ENCODE results near the gene TBKBP1. TPM values are rescaled to one million over a fixed set of nuclear protein-coding genes. Genes with fewer than 3 reads are reported as not detected.

The TBKBP1 gene, protein sequence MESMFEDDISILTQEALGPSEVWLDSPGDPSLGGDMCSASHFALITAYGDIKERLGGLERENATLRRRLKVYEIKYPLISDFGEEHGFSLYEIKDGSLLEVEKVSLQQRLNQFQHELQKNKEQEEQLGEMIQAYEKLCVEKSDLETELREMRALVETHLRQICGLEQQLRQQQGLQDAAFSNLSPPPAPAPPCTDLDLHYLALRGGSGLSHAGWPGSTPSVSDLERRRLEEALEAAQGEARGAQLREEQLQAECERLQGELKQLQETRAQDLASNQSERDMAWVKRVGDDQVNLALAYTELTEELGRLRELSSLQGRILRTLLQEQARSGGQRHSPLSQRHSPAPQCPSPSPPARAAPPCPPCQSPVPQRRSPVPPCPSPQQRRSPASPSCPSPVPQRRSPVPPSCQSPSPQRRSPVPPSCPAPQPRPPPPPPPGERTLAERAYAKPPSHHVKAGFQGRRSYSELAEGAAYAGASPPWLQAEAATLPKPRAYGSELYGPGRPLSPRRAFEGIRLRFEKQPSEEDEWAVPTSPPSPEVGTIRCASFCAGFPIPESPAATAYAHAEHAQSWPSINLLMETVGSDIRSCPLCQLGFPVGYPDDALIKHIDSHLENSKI
- total RNA-seq = 10 to 100 TPM in 5 of 7 donors, 1 to 10 TPM in 2; 6.0 to 28.8 (median 22.8) TPM
- 10 to 100 TPM; 10.4 to 24.0 TPM for polyA plus RNA-seq
- long read RNA-seq, donor 1, partial matches to known transcripts = 22 of 22 reads
- long read RNA-seq, donor 1, other reads (novel, unspliced or antisense) = 0 of 22 reads
- long read RNA-seq, donor 2 = 0 reads
- long read RNA-seq, donor 3, partial matches to known transcripts = 16 of 22 reads
- long read RNA-seq, donor 3, other reads (novel, unspliced or antisense) = 6 of 22 reads

- Histone ChIP-seq H3K4me1 (ENCODE audit: insufficient read depth) (no peaks in the 10 kb centered on the region), H3K27ac (peak within 1 kb of the TSS; percentile 92 to 94), H3K27me3 (no peaks in the 10 kb centered on the region), H3K4me3 (peak within 1 kb of the TSS; percentile 58), H3K36me3 (no peaks in the 10 kb centered on the region), H3K9me3 (no peaks in the 10 kb centered on the region)
- DNase-seq = peak; percentile 56 to 84 (median 73)
- TF ChIP-seq POLR2A (IDR thresholded peaks at IDR 0.05) = no peak
- no peak for TF ChIP-seq CTCF (IDR thresholded peaks at IDR 0.05)
- no peak for TF ChIP-seq EP300 (IDR thresholded peaks at IDR 0.05)
- WGBS, 3 donors = 0 to 1% (median 1%) methylated on average over 73 to 86 of the region's 87 CpGs
- intact Hi-C loops (cut with DNase I) = no loop called here
Observed at GRCh38 chr17:47693731-47694580, at the start of gene TBKBP1. TBKBP1 (plus strand) TSS chr17:47694161; CDS start chr17:47696113, 1,952 bp downstream.

- H3K9me3 ChIP-seq = no peaks in the 10 kb centered on the region
- no peak overlapping the region for H3K27ac ChIP-seq
- no peak for DNase-seq
- intact Hi-C loops (cut with DNase I) = no loop called here
- no peaks in the 10 kb centered on the region for H3K4me1 ChIP-seq (ENCODE audit: insufficient read depth)
- no peak for TF ChIP-seq EP300 (IDR thresholded peaks at IDR 0.05)
- TF ChIP-seq CTCF (IDR thresholded peaks at IDR 0.05) = no peak
- no peak for TF ChIP-seq POLR2A (IDR thresholded peaks at IDR 0.05)
- H3K27me3 ChIP-seq = no peaks in the 10 kb centered on the region
- 82 to 90% (median 86%) methylated on average over 5 of the region's 5 CpGs for WGBS, 3 donors
- no peaks in the 10 kb centered on the region for H3K36me3 ChIP-seq
- H3K4me3 ChIP-seq = no peak overlapping the region
Observed at GRCh38 chr17:47644324-47644723, 49.6 kb upstream of the TBKBP1 start.

DNA sequence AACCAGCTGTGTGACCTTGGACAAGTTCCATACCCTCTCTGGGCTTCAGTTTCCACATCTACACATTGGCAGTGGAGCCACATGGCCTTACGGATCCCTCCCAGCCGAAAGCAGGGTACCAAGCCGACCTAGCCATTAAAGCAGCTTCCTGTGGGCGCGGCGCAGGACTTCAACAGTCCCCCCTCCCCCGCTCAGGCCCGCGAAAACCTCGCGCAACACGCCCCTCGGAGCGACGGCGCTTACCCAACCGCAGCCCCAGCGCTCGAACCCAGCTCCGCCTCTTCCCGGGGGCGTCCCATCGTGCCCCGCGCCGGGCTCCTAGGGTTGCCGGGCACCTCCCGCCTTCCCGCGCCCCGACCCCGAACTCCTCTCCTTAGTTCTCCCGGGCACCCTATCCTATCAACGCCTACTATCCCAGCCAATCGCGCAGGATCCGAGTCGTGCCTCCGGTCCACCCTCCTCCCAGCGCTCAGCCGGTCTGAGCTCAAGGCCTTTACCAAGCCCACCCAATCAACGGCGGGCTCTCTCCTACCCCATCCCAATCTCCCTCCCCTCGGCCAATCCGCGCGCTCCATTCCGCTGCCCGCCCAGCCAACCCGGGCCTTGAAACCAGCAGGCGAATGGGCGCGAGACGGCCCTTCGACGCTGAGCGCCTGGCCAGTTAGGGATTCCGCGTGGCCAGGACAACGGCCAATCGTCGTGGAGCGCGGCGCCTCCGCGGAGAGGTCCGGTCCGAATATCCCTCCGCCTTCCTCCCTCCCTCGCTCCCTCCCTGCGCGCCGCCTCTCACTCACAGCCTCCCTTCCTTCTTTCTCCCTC lies 44.6 kb upstream of the TBKBP1 start, which contains the start of gene KPNB1:
Gene KPNB1 (plus strand): TSS at position 767 of the 819 bp plus-strand sequence. CDS start 326 bp downstream, outside the sequence.
- H3K36me3 ChIP-seq = no peaks in the 10 kb centered on the region
- WGBS, 3 donors = 0 to 1% (median 0%) methylated on average over 59 to 74 of the region's 74 CpGs

More for the DNA sequence above, 44.6 kb upstream of the TBKBP1 start, which contains the start of gene KPNB1:
- H3K27ac ChIP-seq = peak within 1 kb of the TSS; percentile 85 to 91
- no peak for TF ChIP-seq CTCF (IDR thresholded peaks at IDR 0.05)
- no peak for TF ChIP-seq EP300 (IDR thresholded peaks at IDR 0.05)
- TF ChIP-seq POLR2A (IDR thresholded peaks at IDR 0.05) = peak; percentile 56
- H3K4me3 ChIP-seq = peak within 1 kb of the TSS; percentile 79
- no peaks in the 10 kb centered on the region for H3K27me3 ChIP-seq
- no peaks in the 10 kb centered on the region for H3K9me3 ChIP-seq
- intact Hi-C loops (cut with DNase I) = no loop called here
- no peaks in the 10 kb centered on the region for H3K4me1 ChIP-seq (ENCODE audit: insufficient read depth)
- peak; percentile 99 to 100 (median 99) for DNase-seq

Measured in ovary (tissue), 10 donors.